ENCODE data around the gene NMRAL1. TPM values are rescaled to one million over a fixed set of nuclear protein-coding genes. Genes with fewer than 3 reads are reported as not detected.

Gene NMRAL1
- polyA plus RNA-seq, 1 of the 3 experiments (the other 2 are of a cell fraction), result 99.9 TPM

DNA sequence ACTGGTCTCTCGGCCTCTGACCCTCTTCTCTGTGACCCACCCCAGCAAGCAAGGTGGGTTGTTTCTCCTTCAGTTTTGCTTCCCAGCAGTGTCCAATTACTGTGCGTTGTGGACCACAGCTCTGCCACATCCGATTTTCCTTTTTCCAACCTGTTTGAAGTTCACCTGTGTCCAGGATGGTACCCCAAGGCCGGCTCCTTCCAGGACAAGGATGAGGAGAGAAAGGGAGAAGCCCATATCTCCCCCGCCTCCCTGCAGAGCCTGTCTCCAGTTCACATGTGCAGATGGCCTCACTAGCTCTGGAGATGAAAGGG lies 13.5 kb downstream of the NMRAL1 start:
- WGBS (ENCODE audit: low lambda C conversion rate), result 90% methylated on average over 5 of the region's 5 CpGs
- ChIA-PET CTCF (interaction anchor here (1.5 to 1.6 kb wide), 2 partner anchors 12 to 15 kb away, joined by 4 read pairs; partner anchors contain the start of gene HMOX2), POLR2A (no interaction called here)
- H3K4me3 ChIP-seq (ENCODE audit: low read depth in 2 of 2, low read length in 1 of 2), result no peak overlapping the region
- no peaks in the 10 kb centered on the region for H4K20me1 ChIP-seq (ENCODE audit: insufficient read depth)
- no peak overlapping the region for H3K9ac ChIP-seq
- H3K9me2 ChIP-seq, result no peaks in the 10 kb centered on the region
- no peak for DNase-seq
- no peak overlapping the region for H3K27ac ChIP-seq (ENCODE audit: low read depth in 2 of 2, low read length in 1 of 2)
- H3K27me3 ChIP-seq (ENCODE audit: insufficient read depth), result no peaks in the 10 kb centered on the region
- peaks cover 0 to 8% of the 10 kb centered on the region in 2 experiments; a peak in 1 of 4 replicates for H3K4me1 ChIP-seq (ENCODE audit: control insufficient read depth in 1 of 2, insufficient read depth in 2 of 2, low read depth in 1 of 2, low read length in 1 of 2)
- TF ChIP-seq YY1 (IDR thresholded peaks at IDR 0.05; ENCODE audit: low read depth), result no peak
- TF ChIP-seq GABPA (IDR thresholded peaks at IDR 0.05; ENCODE audit: low read depth), result no peak
- no peak for TF ChIP-seq RAD21 (IDR thresholded peaks at IDR 0.05; ENCODE audit: low read length)
- TF ChIP-seq NFIC (IDR thresholded peaks at IDR 0.05; ENCODE audit: borderline replicate concordance), result no peak
- TF ChIP-seq POLR2AphosphoS5 (IDR thresholded peaks at IDR 0.05; ENCODE audit: low read depth, low read length), result no peak
- TF ChIP-seq RXRA (IDR thresholded peaks at IDR 0.05; ENCODE audit: borderline replicate concordance, low read depth), result no peak
- TF ChIP-seq, protein P1, sequence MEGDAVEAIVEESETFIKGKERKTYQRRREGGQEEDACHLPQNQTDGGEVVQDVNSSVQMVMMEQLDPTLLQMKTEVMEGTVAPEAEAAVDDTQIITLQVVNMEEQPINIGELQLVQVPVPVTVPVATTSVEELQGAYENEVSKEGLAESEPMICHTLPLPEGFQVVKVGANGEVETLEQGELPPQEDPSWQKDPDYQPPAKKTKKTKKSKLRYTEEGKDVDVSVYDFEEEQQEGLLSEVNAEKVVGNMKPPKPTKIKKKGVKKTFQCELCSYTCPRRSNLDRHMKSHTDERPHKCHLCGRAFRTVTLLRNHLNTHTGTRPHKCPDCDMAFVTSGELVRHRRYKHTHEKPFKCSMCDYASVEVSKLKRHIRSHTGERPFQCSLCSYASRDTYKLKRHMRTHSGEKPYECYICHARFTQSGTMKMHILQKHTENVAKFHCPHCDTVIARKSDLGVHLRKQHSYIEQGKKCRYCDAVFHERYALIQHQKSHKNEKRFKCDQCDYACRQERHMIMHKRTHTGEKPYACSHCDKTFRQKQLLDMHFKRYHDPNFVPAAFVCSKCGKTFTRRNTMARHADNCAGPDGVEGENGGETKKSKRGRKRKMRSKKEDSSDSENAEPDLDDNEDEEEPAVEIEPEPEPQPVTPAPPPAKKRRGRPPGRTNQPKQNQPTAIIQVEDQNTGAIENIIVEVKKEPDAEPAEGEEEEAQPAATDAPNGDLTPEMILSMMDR (IDR thresholded peaks at IDR 0.05), result no peak
- no peak for TF ChIP-seq RFX5 (IDR thresholded peaks at IDR 0.05; ENCODE audit: low read length)
- no peak for TF ChIP-seq SMC3 (IDR thresholded peaks at IDR 0.05; ENCODE audit: low read depth, low read length)
- no peak for TF ChIP-seq JUND (IDR thresholded peaks at IDR 0.05)
- TF ChIP-seq TCF12 (IDR thresholded peaks at IDR 0.05), result no peak
- TF ChIP-seq SIN3A (IDR thresholded peaks at IDR 0.05; ENCODE audit: borderline replicate concordance, low read depth, low read length), result no peak
- TF ChIP-seq USF2 (IDR thresholded peaks at IDR 0.05; ENCODE audit: borderline replicate concordance, low read depth, low read length), result no peak
- TF ChIP-seq, protein P2, sequence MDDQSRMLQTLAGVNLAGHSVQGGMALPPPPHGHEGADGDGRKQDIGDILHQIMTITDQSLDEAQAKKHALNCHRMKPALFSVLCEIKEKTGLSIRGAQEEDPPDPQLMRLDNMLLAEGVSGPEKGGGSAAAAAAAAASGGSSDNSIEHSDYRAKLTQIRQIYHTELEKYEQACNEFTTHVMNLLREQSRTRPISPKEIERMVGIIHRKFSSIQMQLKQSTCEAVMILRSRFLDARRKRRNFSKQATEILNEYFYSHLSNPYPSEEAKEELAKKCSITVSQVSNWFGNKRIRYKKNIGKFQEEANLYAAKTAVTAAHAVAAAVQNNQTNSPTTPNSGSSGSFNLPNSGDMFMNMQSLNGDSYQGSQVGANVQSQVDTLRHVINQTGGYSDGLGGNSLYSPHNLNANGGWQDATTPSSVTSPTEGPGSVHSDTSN (IDR thresholded peaks at IDR 0.05), result no peak
- TF ChIP-seq MEF2A (IDR thresholded peaks at IDR 0.05; ENCODE audit: borderline replicate concordance, low read depth), result no peak
- H3F3A ChIP-seq (replicated peaks; ENCODE audit: insufficient read depth), result peaks cover 27% of the 10 kb centered on the region
- peaks cover 14 to 21% of the 10 kb centered on the region in 2 experiments for H3K36me3 ChIP-seq (replicated peaks in 1 of 2; ENCODE audit: control insufficient read depth in 1 of 2, insufficient read depth in 2 of 2, low read length in 1 of 2)
- H3K4me2 ChIP-seq, result no peak overlapping the region
- no peaks in the 10 kb centered on the region for H3K79me2 ChIP-seq (ENCODE audit: insufficient read depth)
- no peaks in the 10 kb centered on the region for H3K9me3 ChIP-seq
- no peak overlapping the region for H2AFZ ChIP-seq (ENCODE audit: low read depth)

- no peak overlapping the region for H3K27ac ChIP-seq (ENCODE audit: low read depth in 2 of 2, low read length in 1 of 2)
- 73% methylated on average over 9 of the region's 10 CpGs for WGBS (ENCODE audit: low lambda C conversion rate)
- H3K4me1 ChIP-seq (ENCODE audit: control insufficient read depth in 1 of 2, insufficient read depth in 2 of 2, low read depth in 1 of 2, low read length in 1 of 2), result no peaks in the 10 kb centered on the region
- peaks cover 26 to 38% of the 10 kb centered on the region in 2 experiments for H3K36me3 ChIP-seq (replicated peaks in 1 of 2; ENCODE audit: control insufficient read depth in 1 of 2, insufficient read depth in 2 of 2, low read length in 1 of 2)
- TF ChIP-seq FOXJ3 (CRISPR knock-in tag; IDR thresholded peaks at IDR 0.05), result no peak
- no peak overlapping the region for H3K4me3 ChIP-seq (ENCODE audit: low read depth in 2 of 2, low read length in 1 of 2)
- POLR2A ChIA-PET, result interaction anchor here (1.3 kb wide), 1 partner anchor 10 kb away, joined by 3 read pairs; no protein-coding TSS in a partner anchor
- H3K4me2 ChIP-seq, result no peak overlapping the region
- no peaks in the 10 kb centered on the region for H3K27me3 ChIP-seq (ENCODE audit: insufficient read depth)
- no peaks in the 10 kb centered on the region for H4K20me1 ChIP-seq (ENCODE audit: insufficient read depth)
- H3F3A ChIP-seq (replicated peaks; ENCODE audit: insufficient read depth), result peaks cover 12% of the 10 kb centered on the region
- no peak overlapping the region for H2AFZ ChIP-seq (ENCODE audit: low read depth)
- H3K9ac ChIP-seq, result no peak overlapping the region
- H3K79me2 ChIP-seq (ENCODE audit: insufficient read depth), result no peaks in the 10 kb centered on the region
- no peaks in the 10 kb centered on the region for H3K9me2 ChIP-seq
- CTCF ChIA-PET, result no interaction called here
- no peak for DNase-seq
- H3K9me3 ChIP-seq, result no peaks in the 10 kb centered on the region
Observed at GRCh38 chr16:4455951-4456350, 18.5 kb downstream of the NMRAL1 start.
